ENCODE data around the gene DEGS2.

- TF ChIP-seq CTCF (IDR thresholded peaks at IDR 0.05 in 2 of 3, conservative IDR thresholded peaks at IDR 0.05 in 1 of 3; ENCODE audit: borderline replicate concordance in 1 of 3, insufficient read depth in 1 of 3, low read depth in 2 of 3, low read length in 2 of 3) (no peak), JUND (IDR thresholded peaks at IDR 0.05) (no peak)
These were observed 47.3 kb downstream of the DEGS2 start for GRCh38 chr14:100111931-100112704.
